ENCODE measurements around the gene NTHL1.

- TF ChIP-seq CTCF (IDR thresholded peaks at IDR 0.05; ENCODE audit: extremely low read depth in 1 of 2, insufficient read depth in 1 of 2, low read depth in 1 of 2, low read length in 2 of 2) (no peak), POLR2A (IDR thresholded peaks at IDR 0.05; ENCODE audit: low read depth, low read length) (no peak), JUN (IDR thresholded peaks at IDR 0.05; ENCODE audit: borderline replicate concordance, insufficient read depth, insufficient read length, low read depth) (no peak), POLR2AphosphoS5 (IDR thresholded peaks at IDR 0.05; ENCODE audit: insufficient read depth, low read depth, low read length) (no peak), EZH2 (IDR thresholded peaks at IDR 0.05; ENCODE audit: borderline replicate concordance, low read depth, low read length, severe bottlenecking) (no peak), MYC (IDR thresholded peaks at IDR 0.05; ENCODE audit: low read depth, low read length) (no peak)
These were observed 41.3 kb downstream of the NTHL1 start for GRCh38 chr16:2006317-2006716.

All from endothelial cell of umbilical vein (primary cell).